Stimulated activated CD4-positive, alpha-beta T cell treated with anti-CD3 and anti-CD28 coated beads, Interleukin-2, amount 100 ng/mL, for 4 hours (primary cell): ENCODE data around the gene TAS2R30.
"Not testable (repeated sequence)": the region's sequence is repeated elsewhere in the genome, so short reads cannot be mapped to it uniquely, and the experiment has no call there.

Experiments
- DNase-seq: peaks from one replicate; pipeline ENCODE4 v3.0.0-alpha.2; 2020; ENCODE audit warnings: low read depth

Gene TAS2R30

DNA sequence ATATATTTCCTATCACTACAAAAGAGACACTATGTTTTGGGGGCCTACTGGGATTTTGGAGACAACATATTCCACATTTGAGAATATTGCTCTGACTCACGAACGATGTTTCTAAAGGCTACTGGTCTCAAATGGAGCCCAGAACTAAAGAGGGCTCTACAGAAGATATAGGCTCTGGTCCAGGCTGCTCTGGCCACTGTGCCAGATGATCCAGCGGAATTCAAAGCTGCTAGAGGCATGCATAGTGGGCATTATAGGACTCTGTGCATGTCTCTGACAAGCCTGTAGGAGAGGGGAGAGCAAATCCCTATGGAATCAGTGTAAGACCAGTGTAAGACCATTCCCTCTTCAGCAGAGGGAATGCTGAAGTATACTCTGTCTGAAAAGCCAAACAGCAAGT is 4.1 kb downstream of the TAS2R30 start:
- DNase-seq: no peak

DNA sequence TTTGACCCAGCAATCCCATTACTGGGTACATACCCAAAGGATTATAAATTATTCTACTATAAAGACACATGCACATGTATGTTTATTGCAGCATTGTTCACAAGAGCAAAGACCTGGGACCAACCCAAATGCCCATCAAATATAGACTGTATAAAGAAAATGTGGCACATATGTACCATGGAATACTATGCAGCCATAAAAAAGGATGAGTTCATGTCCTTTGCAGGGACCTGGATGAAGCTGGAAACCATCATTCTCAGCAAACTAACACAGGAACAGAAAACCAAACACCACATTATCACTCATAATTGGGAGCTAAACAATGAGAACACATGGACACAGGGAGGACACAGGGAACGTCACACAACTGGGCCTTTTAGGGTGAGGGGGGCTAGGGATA is 20.3 kb downstream of the TAS2R30 start:
- not testable (repeated sequence) for DNase-seq

DNA sequence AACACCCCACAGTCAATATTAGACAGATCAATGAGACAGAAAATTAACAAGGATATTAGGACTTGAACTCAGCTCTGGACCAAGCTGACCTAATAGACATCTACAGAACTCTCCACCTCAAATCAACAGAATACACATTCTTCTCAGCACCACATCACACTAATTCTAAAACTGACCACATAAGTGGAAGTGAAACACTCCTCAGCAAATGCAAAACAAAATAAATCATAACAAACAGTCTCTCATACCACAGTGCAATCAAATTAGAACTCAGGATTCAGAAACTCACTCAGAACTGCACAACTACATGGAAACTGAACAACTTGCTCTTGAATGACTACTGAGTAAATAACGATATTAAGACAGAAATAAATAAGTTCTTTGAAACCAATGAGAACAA is 23.2 kb downstream of the TAS2R30 start:
- not testable (repeated sequence) for DNase-seq

DNA sequence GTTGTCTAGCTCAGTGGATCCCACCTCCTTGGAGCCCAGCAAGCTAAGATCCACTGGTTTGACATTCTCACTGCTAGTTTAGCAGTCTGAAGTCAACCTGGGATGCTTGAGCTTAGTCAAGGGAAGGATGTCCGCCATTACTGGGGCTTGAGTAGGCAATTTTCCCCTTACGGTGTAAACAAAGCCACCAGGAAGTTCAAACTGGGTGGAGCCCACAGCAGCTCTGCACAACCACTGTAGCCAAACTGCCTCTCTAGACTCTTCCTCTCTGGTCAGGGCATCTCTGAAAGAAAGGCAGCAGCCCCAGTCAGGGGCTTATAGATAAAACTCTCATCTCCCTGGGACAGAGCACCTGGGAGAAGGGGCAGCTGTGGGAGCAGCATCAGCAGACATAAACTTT is 25.6 kb downstream of the TAS2R30 start:
- no peak for DNase-seq

DNA sequence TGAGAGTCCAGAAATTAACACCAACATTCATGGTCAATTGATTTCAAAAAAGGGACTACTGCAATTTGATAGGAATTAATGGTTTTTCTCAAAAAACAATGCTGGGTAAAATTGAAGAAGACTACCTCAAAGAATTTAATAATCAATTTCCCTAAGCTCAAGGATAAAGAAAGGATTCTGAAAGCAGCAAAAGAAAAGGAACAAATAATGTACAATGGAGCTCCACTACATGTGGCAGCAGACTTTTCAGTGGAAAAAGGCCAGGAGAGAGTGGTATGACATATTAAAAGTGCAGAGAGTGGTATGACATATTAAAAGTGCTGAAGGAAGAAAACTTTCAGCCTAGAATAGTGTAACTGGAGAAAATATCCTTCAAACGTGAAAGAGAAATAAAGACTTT is 26.7 kb downstream of the TAS2R30 start:
- DNase-seq: no peak

DNA sequence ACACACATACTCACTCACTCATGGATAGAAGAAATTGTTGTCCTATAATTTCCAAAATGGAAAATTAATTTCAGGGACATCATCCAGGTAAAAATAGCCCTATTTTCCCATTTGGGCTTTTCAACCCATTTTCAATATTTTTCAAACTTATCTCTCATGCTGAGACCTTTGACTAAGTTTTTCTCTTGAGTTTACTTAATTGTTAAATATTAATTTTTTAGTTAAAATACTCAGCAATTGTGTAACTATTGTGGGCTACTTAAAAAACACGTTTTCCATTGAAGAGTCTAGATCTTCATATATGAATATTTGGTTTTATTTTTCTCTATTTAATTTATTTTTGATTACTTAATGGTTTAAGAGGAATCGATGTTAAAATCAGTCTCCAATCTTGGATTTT is 28.2 kb downstream of the TAS2R30 start:
- no peak for DNase-seq

DNA sequence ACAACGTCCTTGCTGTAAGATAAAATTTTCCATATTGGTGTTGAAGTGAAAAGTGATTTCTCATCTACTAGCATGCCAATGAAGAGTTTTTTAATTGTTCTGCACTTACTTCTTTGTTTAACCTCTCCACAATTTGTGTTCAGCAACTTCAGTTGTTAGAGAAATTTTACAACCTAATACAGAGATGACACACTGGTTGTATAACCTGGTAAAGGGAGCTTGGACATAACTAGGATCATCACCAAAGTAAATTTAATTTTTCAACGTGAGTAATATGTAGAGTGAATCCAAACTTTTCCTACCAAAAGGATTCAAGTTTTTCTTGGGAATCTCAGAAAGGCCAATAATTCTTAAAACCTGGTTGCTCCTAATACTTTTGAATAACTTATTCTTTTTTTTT is 28.9 kb downstream of the TAS2R30 start:
- DNase-seq: no peak

DNA sequence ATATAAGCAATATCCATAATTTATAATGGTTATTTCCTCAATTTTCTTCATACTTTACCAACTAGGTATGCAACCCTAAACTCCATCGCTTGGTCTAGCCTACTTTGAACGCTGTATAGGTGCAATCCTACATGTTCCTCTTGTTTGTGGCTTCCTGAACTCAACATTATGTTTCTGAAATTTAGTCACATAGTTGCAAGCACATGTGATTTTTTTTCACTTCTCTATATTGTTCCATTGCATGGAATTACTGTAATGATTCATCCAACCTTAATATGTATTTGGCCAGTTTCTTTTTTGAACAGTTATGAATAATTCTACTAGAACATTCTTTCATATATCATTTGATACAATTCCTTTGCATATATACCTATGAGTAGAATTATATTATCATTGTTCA is 39.5 kb downstream of the TAS2R30 start:
- not testable (repeated sequence) for DNase-seq

DNA sequence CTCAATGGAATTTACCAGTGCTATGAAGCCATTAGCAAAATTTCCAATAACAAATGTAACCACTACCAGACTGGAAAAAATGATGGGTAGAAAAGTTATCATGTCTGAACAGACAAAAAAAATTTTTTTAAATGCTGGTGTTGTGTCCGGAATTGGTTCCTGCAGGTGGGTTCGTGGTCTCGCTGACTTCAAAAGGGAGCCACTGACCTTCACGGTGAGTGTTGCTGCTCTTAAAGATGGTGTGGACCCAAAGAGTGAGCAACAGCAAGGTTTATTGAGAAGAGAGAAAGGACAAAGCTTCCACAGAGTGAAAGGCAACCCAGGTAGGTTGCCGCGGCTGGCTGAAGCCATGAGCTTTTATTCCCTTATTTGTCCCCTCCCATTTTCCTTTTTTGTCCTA is 42.3 kb downstream of the TAS2R30 start, which contains the start of gene TAS2R43:
Gene TAS2R43, minus strand, starts transcription at position 186 of the 400 bp plus-strand sequence. Its CDS starts 84 bp downstream, at position 102.
- no peak for DNase-seq

DNA sequence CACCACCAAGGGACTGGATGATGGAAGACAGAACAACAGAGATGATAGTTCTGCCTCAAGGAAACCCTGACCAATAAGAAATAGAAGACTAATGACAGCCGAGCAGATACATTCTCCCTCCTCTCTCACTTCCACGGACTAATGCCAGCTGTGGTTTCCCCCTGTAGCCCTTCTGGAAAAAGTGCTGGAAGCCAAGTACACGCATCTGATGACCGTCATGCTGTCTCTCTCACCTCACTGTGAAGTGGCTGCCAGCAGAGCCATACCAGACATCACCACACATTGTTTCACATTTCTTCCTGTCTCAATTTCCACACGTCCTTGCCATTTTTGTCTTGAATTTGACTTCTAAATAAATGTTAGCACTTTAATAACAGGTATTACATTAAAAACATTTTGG is 45.2 kb downstream of the TAS2R30 start:
- no peak for DNase-seq

DNA sequence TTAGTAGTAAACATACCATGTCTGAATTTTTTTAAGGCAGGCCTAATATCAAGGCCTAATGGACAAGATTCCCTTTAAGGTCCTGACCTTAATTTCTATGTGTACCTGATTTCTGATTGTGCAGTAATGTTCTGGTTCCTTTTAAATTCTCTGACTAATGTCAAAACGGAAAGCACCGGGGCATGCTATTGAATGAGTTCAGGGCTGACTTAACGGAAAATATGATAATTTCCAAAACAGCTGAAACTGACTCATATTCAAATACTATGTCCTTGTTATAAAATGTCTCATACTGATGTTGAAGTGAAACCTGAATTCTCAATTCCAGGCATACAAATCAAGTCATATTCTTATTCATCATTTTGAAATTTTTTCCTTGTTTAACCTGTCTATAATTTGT is 49.0 kb downstream of the TAS2R30 start:
- DNase-seq: no peak
